HG03103 (cell line): ENCODE results near the gene MAEL.
A peak's percentile ranks its signal among the peaks of the same experiment; 100 is the strongest.

Experiments
- ATAC-seq: cut with Tn5 transposase; IDR thresholded peaks from one replicate; pipeline ENCODE4 v1.9.1; 2021; ENCODE audit warnings: low read depth; ENCODE audit not compliant: unreplicated experiment

The MAEL gene

DNA sequence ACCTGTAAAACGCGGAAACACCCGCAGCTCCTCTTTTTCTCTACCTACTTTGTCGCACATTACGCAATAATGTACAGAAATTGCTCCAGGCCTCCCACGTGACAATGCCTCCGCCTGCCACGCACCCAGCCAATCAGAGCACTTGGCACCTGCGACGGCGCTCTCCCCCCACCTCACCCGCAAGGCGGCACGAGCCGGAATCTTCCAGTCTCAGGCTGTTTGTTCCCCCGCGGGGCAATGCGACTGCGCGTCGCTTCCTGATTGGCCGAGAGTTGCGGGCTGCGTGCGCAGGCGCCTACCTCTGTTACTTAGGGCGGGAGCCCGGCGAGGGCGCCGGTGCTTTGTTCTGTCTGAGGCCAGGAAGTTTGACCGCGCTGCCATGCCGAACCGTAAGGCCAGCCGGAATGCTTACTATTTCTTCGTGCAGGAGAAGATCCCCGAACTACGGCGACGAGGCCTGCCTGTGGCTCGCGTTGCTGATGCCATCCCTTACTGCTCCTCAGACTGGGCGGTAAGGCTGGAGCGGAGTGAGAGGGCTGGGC, at the start of gene MAEL:
MAEL (plus strand) TSS at position 307 of the 542 bp plus-strand sequence; CDS start at position 380, 73 bp downstream.
- ATAC-seq: no peak

DNA sequence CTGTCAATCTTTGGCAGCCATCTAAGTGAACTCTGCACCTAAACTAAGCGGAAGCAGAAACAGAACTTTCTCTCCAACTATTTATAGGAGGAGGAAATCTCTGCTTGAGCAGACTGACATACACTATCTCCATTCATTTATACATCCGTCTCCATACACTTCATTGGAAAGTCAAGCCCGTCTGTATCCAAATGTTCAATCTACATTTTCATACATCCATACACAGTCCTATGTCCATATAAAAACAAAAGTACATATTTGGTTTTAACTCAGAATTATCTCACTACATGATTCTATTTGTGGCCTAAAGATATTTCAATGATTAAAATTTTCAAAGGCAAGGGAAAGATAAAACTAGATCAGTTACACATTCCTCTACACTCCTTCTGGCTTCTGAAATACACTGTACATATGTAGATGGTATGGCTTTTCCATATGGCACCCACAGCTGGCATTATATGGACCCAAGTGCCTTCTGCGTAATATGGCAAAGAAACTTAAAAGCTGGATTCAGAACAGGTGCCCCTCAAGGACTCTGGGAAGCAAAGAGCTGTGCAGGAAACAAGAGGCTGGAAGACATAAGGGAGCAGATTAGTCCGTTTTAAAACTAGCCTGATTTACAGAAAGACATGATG, 49.2 kb upstream of the MAEL start:
- no peak for ATAC-seq

DNA sequence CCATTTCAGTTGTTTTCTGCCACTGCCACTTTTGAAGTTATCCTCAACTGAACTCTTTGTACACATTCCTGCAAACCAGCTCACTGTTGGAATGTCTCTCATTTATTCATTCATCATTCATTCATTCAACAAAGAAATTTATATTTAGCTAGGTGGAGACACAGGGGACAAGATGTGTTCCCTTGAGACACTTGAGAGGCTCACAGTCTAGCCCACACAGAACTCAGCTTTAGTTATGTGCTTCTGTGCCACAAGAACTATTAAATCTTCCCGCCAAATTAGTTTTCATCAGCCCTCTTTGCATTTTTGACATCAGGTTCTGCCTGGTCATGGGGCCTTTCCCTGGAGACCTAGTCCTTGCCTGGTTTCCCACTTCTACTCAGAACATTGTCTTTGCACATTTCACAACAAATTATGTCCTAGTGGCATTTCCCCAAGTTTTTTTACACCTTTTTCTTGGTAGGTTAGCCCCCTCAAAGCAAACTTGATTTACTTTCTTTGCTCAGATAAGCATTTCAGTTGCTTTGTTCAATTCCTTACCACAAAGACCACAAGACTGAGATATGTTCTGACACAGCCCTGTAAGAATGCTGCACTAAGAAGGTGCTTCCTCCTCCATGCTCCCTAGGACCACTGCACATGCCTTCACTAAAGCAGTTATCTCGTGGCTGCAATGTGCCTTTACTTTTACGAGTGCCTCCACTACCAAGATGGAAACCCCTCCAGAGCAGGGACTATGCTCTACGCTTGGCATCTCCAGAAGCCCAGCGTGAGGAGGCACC, 44.7 kb upstream of the MAEL start:
- no peak for ATAC-seq

DNA sequence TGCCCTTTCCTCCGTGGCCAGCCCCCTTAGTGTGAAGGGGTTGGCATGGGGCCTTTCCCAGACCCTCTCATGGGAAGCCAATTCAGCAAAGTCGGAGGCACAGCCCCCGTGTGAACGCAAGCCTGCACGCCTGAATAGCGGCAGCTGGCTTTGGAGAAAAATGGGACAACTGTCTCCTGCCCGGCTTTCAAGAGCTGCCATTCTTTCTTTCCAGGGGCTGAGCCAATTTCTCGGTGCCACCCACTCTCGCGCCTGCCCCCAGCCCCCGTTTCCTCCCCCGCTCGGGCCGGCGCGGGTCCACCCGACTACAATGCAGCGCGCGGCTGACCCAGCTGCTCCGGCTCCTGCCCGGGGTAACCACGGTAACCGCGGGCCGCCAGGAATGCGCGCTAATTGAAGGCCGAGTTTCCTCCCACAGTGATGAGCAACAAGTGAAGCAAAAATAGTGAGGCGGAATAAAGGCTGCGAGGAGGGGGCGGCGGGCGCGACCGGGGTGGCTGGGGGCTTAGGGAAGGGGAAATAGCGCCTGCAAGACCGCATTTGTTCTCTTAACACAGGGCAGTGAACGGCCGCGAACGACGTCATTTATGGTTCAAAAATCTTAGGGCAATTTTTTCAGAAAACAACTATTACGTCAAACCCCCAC, 41.6 kb upstream of the MAEL start:
- ATAC-seq: no peak

DNA sequence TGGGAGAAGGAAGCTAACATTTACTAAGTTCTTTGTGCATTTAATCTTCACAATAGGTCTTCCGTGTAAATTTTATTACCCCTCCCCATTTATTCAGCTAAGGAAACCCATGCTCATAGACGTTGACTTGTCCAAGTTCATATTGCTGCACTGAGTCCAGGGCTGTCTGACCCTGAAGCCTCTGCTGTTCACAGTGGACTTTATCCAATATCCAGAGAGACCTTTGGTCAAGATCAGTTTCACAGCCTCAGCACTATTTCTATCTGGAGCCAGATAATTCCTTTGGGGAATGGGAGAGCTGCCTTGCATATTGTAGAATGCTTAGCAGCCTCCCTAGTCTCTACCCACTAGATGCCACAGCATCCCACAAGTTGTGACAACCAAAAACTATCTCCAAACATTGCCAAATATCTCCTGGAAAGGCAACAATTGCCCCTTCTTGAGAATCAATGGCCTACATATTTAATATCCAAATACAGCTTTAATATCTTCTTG, 40.2 kb upstream of the MAEL start:
- no peak for ATAC-seq

DNA sequence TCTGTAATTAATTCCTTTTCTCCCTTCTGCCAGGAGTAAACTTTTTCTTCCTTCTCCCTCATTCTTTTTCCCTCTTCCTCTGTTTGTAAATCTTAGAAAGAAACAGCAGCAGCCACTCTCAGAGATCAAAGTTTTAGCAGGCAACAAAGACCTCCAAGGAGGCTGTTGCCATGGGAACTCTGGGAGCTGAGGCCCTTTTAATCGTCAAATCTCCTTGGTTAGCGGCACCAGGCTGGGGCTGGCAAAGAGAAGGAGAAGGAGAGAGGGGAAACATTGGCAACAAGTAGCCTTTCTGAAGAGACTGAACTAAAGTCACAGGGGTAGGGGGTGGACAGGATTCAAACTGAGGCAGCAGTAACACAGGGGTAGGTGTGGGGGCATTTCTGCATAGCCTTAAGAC, 38.9 kb upstream of the MAEL start:
- no peak for ATAC-seq

DNA sequence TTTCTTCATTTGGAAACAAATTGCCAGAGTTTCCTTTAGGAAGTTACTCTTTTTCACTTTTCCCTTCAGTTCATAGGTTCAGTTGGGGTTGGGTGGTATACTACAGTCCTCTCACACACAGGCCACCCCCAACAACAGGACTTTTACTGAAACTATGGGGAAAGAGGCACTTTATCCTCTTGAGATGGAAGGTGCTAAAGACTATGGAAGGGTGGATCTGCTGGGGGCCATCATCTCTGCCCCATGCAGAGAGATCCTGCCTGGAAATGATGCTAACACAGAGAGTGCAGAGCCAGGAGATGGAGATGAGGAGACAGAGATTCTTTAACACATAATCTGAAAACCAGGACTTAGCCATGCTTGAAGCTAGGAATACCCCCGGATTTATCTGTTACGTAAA, 38.0 kb upstream of the MAEL start:
- ATAC-seq: no peak

DNA sequence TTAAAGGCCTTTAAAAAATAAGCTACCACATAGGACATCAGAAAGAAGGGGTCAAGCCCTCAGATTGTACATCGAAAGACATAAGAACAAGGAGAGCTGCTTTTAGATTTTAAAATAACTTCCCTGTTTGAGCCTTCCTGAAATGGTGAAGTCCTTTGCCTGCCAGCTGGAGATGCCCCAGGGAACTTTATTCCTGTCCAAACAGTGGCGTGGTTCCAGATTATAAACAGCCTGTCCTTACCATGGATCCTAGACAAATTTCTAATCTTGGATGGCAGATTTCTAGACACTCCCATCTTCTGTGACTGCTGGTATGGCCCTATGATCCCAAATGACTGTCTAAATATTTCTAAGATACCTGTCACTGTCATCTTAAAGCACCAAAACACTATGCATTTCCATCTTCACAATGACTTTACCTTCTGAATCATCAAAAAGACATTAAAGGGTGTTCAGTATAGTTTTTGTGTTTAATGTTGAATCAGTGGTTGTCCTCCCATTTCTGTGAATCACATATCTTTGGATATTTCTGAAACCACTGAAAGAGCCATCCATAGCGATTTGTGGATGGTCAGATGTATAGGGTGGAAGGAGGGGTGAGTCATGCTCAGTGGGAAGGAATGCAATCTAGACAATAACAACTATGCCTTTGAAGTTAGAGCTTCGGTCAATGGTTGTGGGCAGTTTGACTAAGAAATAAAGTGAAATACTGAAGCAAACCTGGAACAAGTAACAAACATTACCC, 36.9 kb upstream of the MAEL start:
- ATAC-seq: no peak

DNA sequence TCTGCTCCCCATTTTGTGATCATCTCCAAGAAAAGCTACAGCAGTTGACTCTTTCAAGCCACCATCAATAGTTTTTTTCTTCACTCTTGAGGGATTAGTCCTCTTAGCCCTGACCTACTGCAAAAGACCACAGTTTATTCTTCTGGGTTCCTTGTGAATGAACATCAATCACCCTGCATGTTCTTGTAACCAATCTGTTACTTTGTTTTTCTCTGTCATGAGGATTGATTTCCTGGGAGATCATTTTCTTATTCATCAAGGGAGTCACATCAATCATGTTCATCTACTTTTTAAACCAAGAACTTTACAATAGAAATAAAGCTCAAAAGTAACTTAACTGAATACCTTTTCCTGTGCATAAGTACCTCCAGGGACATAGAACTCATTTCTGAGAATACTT, 35.6 kb upstream of the MAEL start:
- ATAC-seq: no peak

DNA sequence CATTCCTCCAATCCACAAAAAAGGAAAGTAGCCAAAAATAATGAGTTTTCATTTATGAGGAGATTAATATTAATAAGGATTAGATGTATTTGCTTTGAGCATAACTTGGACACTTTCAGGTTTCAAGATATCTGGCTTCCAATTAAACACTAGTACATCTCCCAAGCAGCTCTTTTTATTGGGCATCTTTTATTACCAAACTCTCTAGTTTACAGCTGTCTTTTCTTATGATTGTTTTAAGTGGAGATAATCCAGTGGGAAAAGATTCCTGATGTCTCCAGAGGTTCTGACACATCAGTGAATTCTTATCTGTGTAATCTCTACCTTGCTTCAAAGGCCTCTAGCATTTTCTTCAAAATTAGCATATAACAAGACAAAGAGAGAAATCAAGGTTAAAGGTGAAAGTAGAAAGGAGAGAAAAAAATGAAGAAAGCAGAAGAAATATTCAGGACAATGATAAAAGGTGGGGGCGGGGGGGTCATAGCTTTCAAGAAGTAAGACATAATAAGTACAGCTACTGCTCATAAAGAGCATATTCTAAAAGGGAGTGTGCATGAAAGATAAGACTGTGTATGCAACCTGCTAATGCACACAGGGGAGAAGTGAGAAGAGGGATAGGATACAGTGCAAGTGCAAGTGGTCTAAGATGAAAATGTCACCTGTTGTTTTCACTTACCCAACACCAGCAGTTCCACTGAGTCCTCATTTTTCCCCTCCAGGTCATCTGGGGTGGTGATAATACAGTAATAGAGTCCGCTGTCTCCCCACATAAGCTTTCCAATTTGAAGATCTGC, 32.8 kb upstream of the MAEL start:
- ATAC-seq: no peak

DNA sequence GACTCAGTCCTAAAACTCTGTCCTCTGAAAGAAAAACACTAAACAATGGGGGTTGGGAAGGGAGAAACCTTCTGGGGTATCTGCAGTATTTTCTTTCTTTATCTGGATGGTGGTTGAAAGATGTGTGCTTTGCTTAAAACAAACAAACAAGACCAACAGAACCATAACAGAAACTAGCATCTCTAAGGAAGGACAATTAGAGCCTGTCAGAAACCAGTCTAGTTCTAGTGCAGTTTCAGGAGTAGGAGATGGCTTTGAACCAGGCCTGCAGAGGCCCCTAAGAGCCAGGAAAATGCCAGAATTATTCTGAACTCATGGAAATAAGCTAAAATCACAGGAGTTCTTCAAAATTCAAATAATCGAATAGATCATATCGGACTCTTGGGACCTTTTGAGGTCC, 32.2 kb upstream of the MAEL start:
- ATAC-seq: no peak

DNA sequence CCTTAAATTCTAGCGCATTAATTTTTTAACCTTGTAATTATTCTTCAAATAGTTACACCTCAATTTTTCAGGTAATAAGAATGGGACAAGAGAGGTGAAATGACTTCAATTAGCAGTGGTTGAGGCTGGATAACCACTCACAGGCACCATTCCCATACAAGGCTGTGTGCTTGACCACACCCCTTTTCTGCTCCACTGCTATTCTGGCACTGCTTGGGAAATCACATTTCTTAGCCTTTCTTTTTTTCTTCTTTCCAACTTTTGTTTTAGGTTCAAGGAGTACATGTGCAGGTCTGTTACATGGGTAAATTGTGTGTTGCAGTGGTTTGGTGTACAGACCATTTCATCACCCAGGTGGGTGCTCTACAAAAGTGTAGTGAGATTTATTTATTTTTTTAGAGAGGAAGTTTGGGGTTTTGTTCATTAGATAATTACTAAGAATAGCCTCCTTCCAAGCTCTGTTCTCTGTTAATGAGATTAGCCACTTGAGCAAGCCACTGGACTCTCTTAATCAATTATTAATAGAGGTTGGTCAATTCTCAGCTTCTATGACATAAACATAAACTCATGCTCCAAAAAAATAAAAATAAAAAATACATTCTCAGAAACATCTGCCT, 28.1 kb upstream of the MAEL start:
- no peak for ATAC-seq

DNA sequence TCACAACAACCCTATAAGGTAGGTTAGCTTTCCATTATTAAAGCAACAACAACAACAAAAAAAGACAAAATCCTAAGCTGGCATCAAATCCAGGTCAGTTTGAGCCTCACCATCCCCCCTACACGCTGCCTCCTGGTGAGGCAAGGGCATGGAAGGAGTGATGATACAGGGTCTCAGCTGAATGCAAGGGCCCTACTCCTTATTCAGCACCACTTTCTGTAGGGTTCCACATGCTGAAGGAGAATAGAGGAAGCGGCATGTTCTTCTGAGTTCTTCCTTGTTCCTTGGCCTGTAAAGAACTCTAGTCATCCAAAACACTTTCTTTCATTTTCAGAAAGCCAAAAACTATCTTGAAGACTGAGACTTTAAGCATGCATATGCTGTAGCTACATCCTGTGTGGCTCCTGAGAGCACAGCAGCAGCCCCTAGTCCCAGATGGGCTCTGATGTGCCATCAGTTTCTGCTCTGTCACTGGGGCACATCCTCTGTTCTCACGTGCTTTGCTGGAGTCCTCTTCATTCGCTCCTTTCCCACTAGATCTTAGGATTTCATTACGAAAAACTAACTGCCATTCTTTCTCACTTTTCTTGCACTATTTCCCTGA, 19.9 kb upstream of the MAEL start:
- peak; percentile 59 for ATAC-seq

DNA sequence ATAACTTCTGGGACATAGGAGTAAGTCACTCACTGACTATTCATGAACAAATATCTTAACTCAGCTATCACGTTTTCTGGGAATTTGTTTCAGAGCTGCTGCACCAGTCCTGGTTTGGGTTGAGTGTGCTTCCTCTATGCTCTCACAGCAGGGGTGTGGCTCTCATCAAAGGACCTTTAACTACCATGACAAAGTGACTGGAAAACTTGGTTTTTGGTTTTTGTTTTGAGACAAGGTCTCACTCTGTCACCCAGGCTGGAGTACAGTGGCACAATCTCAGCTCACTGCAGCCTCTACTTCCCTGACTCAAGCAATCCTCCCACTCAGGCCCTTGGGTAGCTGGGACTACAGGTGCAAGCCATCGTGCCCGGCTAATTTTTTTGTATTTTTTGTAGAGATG, 17.8 kb upstream of the MAEL start:
- no peak for ATAC-seq

DNA sequence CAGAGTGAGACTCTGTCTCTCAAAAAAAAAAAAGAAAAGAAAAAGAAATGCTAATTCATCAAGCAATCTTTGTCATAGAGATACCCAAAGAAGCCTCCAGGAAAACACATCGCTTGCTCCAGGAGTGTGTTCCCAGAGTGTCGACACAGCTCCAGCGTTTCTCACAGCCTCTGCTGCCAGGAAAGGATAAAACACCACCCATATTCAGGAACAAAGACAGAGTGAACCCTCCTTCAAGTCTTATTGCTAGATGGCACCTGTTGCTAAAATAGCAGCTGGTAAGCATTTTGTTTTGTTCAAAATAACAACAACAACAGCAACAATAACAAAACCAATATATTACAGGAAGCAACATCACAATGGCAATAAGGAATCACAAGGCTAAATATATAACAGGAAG, 16.9 kb upstream of the MAEL start:
- no peak for ATAC-seq

DNA sequence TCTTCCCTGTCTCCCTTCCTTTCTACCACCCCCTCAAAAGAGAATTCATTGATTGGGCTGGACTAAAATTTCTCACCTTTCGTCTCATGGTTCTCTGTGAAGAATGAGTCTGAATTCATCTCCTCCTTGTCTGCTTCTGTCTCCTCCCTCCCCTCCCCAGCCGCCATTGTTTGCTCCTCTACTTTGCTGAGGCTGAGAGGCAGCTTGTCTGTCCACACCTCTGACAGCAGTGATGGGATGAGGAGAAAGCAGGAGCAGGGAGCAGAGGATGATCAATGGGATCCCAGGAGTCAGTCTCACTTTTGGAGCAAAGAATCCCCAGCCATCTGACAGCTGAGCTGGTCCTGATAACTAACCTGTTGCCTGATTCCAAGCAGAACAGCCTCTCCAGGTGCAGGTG, 16.3 kb upstream of the MAEL start:
- no peak for ATAC-seq

DNA sequence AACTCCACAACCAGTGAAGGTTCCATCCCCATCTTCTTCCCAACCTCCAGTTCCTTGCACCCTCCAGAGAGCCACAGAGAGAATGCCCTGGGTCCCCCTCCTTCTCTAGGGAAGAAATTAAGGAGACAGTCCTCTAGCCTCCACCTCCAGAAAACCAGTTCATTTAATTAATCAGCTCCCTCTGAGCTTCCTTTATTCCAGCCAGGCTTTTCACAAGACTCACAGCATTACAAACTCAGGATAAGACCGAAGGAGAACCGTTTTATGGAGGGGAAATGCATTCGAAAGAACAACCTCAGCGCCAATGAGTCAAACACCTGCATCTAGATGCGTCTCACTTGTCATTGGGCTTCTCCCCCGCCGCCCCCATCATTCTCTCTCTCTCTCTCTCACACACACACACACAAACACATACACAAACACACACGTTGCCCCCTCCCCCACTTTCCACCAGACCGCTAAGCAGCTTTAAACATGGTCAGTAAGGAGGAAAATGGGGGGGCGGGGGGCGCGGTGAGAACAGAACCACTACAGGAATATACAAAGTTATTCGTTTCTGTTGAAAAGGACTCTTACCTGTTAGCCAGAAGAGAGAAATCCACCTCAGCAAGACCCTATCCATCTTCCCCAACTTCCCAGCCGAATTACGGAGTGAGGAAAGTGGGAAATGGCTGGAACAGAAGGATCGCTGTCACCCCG, 14.3 kb upstream of the MAEL start:
- no peak for ATAC-seq

DNA sequence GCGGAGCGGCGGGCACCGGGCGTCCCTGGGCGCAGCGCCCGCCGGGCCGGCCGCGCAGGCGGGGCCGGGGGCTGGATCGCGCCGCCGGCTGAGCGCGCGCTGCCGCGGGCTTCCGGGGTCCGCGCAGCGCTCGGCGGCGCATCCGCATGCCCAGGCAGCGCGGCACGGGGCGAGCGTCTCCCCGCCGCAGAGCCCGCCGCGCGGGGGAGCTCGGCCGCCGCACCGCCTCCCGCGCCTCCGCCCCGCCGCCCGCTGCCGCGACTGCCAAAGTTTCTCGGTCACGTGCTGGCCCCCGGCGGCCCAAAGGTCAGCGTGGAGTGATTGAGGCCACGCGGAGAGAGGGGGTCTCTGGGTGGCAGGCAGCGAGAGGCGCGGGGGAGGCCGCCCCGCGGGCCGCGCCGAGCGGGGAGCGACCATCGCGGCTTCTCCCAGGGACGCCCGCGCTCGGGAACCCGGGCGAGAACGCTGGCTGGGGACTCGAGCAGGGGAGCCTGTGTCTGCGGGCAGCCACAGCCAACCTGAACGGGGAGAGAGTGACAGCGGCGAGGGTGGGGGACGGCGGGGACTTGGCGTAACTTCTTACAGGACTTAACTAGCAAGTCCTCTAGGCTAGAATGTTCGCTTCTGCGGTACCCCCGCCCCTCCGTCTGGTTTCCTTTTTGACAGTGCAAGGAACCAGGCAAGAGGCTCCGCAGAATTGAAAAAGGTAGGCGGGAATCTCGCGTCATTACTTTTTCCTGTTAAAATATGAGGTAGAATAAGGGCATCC, 13.5 kb upstream of the MAEL start, which contains the start of gene ILDR2:
ILDR2 (minus strand) TSS at position 180 of the 769 bp plus-strand sequence. CDS start 272 bp downstream, outside the sequence.
- peak; percentile 54 for ATAC-seq
